ENCODE results near the gene COA1. TPM values are rescaled to one million over a fixed set of nuclear protein-coding genes. Genes with fewer than 3 reads are reported as not detected.

Gene COA1
- total and polyA plus RNA-seq, 9 of the 15 experiments (the other 6 are each of a cell fraction or from before 2014, with no cell fraction given): 98.9 to 463 (median 181) TPM

DNA sequence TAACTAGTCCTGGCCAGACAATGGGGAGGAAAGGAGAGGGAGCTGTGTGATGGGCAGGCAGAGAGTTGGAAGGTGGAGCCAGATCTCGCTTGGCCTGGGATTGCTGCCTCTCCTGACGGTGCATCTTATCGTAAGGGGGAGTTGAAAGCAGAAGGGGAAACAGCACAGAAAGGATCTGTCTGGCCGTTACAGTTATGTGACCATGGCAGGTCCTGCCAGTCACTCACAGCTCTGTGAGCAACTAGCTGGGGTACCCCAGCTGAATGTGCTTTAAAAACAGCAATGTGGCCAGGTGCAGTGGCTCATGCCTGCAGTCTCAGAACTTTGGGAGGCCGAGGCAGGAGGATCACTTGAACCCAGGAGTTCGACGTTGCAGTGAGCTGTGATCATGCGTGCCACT, 37.2 kb upstream of the COA1 start (continued):
- TF ChIP-seq, protein P1, sequence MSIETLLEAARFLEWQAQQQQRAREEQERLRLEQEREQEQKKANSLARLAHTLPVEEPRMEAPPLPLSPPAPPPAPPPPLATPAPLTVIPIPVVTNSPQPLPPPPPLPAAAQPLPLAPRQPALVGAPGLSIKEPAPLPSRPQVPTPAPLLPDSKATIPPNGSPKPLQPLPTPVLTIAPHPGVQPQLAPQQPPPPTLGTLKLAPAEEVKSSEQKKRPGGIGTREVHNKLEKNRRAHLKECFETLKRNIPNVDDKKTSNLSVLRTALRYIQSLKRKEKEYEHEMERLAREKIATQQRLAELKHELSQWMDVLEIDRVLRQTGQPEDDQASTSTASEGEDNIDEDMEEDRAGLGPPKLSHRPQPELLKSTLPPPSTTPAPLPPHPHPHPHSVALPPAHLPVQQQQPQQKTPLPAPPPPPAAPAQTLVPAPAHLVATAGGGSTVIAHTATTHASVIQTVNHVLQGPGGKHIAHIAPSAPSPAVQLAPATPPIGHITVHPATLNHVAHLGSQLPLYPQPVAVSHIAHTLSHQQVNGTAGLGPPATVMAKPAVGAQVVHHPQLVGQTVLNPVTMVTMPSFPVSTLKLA (conservative IDR thresholded peaks at IDR 0.05): no peak
- TF ChIP-seq CBFB (CRISPR knock-in tag; IDR thresholded peaks at IDR 0.05) (no peak), SPI1 (IDR thresholded peaks at IDR 0.05; ENCODE audit: borderline replicate concordance, low read depth, low read length) (0 out of 2 replicates have a peak, but pooled peaks have one; percentile 36), TAF15 (IDR thresholded peaks at IDR 0.05; ENCODE audit: low read depth, low read length) (no peak), MEF2D (tag; conservative IDR thresholded peaks at IDR 0.05; ENCODE audit: low read depth) (no peak), MEIS2 (IDR thresholded peaks at IDR 0.05; ENCODE audit: partially characterized antibody) (peak; percentile 51), TCF7 (IDR thresholded peaks at IDR 0.05; ENCODE audit: borderline replicate concordance) (no peak), XRCC3 (IDR thresholded peaks at IDR 0.05) (no peak), KAT2B (IDR thresholded peaks at IDR 0.05; ENCODE audit: low read depth, low read length) (no peak), RBM15 (IDR thresholded peaks at IDR 0.05; ENCODE audit: insufficient read depth, low read length) (no peak), SAFB2 (IDR thresholded peaks at IDR 0.05; ENCODE audit: borderline replicate concordance, low read depth, low read length, severe bottlenecking) (no peak), CBX2 (IDR thresholded peaks at IDR 0.05; ENCODE audit: insufficient read depth, low read length, poor library complexity, severe bottlenecking) (no peak), FOXP1 (CRISPR knock-in tag; IDR thresholded peaks at IDR 0.05) (no peak), COPS2 (conservative IDR thresholded peaks at IDR 0.05) (no peak), PHF21A (IDR thresholded peaks at IDR 0.05; ENCODE audit: borderline replicate concordance, low read depth) (no peak)
- TF ChIP-seq, protein P2, sequence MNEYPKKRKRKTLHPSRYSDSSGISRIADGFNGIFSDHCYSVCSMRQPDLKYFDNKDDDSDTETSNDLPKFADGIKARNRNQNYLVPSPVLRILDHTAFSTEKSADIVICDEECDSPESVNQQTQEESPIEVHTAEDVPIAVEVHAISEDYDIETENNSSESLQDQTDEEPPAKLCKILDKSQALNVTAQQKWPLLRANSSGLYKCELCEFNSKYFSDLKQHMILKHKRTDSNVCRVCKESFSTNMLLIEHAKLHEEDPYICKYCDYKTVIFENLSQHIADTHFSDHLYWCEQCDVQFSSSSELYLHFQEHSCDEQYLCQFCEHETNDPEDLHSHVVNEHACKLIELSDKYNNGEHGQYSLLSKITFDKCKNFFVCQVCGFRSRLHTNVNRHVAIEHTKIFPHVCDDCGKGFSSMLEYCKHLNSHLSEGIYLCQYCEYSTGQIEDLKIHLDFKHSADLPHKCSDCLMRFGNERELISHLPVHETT (CRISPR knock-in tag; conservative IDR thresholded peaks at IDR 0.05 in 1 of 2, IDR thresholded peaks at IDR 0.05 in 1 of 2): no peak
- TF ChIP-seq, protein P3, sequence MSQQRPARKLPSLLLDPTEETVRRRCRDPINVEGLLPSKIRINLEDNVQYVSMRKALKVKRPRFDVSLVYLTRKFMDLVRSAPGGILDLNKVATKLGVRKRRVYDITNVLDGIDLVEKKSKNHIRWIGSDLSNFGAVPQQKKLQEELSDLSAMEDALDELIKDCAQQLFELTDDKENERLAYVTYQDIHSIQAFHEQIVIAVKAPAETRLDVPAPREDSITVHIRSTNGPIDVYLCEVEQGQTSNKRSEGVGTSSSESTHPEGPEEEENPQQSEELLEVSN (IDR thresholded peaks at IDR 0.05; ENCODE audit: borderline replicate concordance in 1 of 2, extremely low read depth in 1 of 2, insufficient read depth in 1 of 2, insufficient read length in 1 of 2, low read depth in 1 of 2, low read length in 1 of 2, poor library complexity in 1 of 2, severe bottlenecking in 1 of 2): no peak
